ENCODE data around the gene CTSA. TPM values are rescaled to one million over a fixed set of nuclear protein-coding genes. Genes with fewer than 3 reads are reported as not detected.
"Not testable (repeated sequence)": the region's sequence is repeated elsewhere in the genome, so short reads cannot be mapped to it uniquely, and the experiment has no call there.

CTSA gene
- total RNA-seq, 3 donors from 2014 or later = 42.0 to 136 (median 55.6) TPM

GRCh38 chr20:45899046-45899835, 8.1 kb downstream of the CTSA start:
- no peaks in the 10 kb centered on the region for H3K36me3 ChIP-seq
- intact Hi-C loops (cut with DNase I; ENCODE audit: low total_unique reads) = no loop called here

GRCh38 chr20:45901332-45901731, 10.2 kb downstream of the CTSA start:
- H3K4me1 ChIP-seq; H3K9me3 ChIP-seq; H3K36me3 ChIP-seq; H3K27me3 ChIP-seq; DNase-seq (ENCODE audit: low spot score in 2 of 2); H3K4me3 ChIP-seq; intact Hi-C loops (cut with DNase I; ENCODE audit: low total_unique reads); H3K27ac ChIP-seq: not testable (repeated sequence)

More at GRCh38 chr20:45899046-45899835, 8.1 kb downstream of the CTSA start:
- TF ChIP-seq POLR2AphosphoS5 (IDR thresholded peaks at IDR 0.05) = no peak
- no peak for TF ChIP-seq POLR2A (IDR thresholded peaks at IDR 0.05)
- TF ChIP-seq CTCF (IDR thresholded peaks at IDR 0.05) = no peak
- Histone ChIP-seq H3K27ac (no peak overlapping the region), H3K9me3 (no peaks in the 10 kb centered on the region), H3K27me3 (no peaks in the 10 kb centered on the region), H3K4me1 (no peaks in the 10 kb centered on the region), H3K4me3 (no peak overlapping the region)
- DNase-seq (ENCODE audit: low spot score in 2 of 2) = no peak

GRCh38 chr20:45902199-45902701, 11.1 kb downstream of the CTSA start:
- no peak for DNase-seq (ENCODE audit: low spot score in 2 of 2)
- no peak overlapping the region for H3K27ac ChIP-seq
- TF ChIP-seq CTCF (IDR thresholded peaks at IDR 0.05) (no peak), POLR2AphosphoS5 (IDR thresholded peaks at IDR 0.05) (no peak), POLR2A (IDR thresholded peaks at IDR 0.05) (no peak)
- no peaks in the 10 kb centered on the region for H3K9me3 ChIP-seq
- H3K36me3 ChIP-seq = no peaks in the 10 kb centered on the region
- no peak overlapping the region for H3K4me3 ChIP-seq
- no peaks in the 10 kb centered on the region for H3K27me3 ChIP-seq
- no peaks in the 10 kb centered on the region for H3K4me1 ChIP-seq
- intact Hi-C loops (cut with DNase I; ENCODE audit: low total_unique reads) = no loop called here

- Histone ChIP-seq H3K36me3 (no peaks in the 10 kb centered on the region), H3K9me3 (no peaks in the 10 kb centered on the region), H3K27me3 (no peaks in the 10 kb centered on the region), H3K27ac (no peak overlapping the region), H3K4me1 (no peaks in the 10 kb centered on the region), H3K4me3 (no peak overlapping the region)
- DNase-seq (ENCODE audit: low spot score in 2 of 2) = no peak
- intact Hi-C loops (cut with DNase I; ENCODE audit: low total_unique reads) = no loop called here
- TF ChIP-seq CTCF (IDR thresholded peaks at IDR 0.05) (no peak), POLR2A (IDR thresholded peaks at IDR 0.05) (no peak), POLR2AphosphoS5 (IDR thresholded peaks at IDR 0.05) (no peak)
These were observed 13.7 kb downstream of the CTSA start for GRCh38 chr20:45904583-45905504.

- H3K36me3 ChIP-seq = no peaks in the 10 kb centered on the region
- H3K4me3 ChIP-seq = no peak overlapping the region
- intact Hi-C loops (cut with DNase I; ENCODE audit: low total_unique reads) = no loop called here
These were observed 14.5 kb downstream of the CTSA start for GRCh38 chr20:45905505-45906079.

More at GRCh38 chr20:45905505-45906079, 14.5 kb downstream of the CTSA start:
- Histone ChIP-seq H3K4me1 (no peaks in the 10 kb centered on the region), H3K9me3 (no peaks in the 10 kb centered on the region), H3K27me3 (no peaks in the 10 kb centered on the region), H3K27ac (no peak overlapping the region)
- no peak for TF ChIP-seq CTCF (IDR thresholded peaks at IDR 0.05)
- no peak for TF ChIP-seq POLR2AphosphoS5 (IDR thresholded peaks at IDR 0.05)
- no peak for TF ChIP-seq POLR2A (IDR thresholded peaks at IDR 0.05)
- DNase-seq (ENCODE audit: low spot score in 2 of 2) = no peak
